K562 (cell line): Measurements from ENCODE around the gene MTARC2. TPM values are rescaled to one million over a fixed set of nuclear protein-coding genes. Genes with fewer than 3 reads are reported as not detected.

Experiments used
- BRD9 ChIP-seq: fragments of 450-650 bp; IDR thresholded peaks from 2 replicates; pipeline ENCODE4 v1.6.1; 2018; ENCODE audit warnings: low read depth; ENCODE audit not compliant: partially characterized antibody
- CCAR2 ChIP-seq: fragments of 200-400 bp; formaldehyde crosslinking; IDR thresholded peaks from 2 replicates; pipeline ENCODE4 v1.6.1; 2017; ENCODE audit warnings: mild to moderate bottlenecking, low read depth, low read length
- ETS2 ChIP-seq: IDR thresholded peaks from 2 replicates; pipeline ENCODE4 v1.6.1; 2016; ENCODE audit warnings: borderline replicate concordance, missing genetic modification characterization, mild to moderate bottlenecking, moderate library complexity, missing compliant biosample characterization; ENCODE audit not compliant: poor library complexity, severe bottlenecking
- FIP1L1 ChIP-seq: fragments of 200-400 bp; formaldehyde crosslinking; IDR thresholded peaks from 2 replicates; pipeline ENCODE4 v1.6.1; 2018; ENCODE audit warnings: mild to moderate bottlenecking, low read depth, low read length; ENCODE audit not compliant: poor library complexity, severe bottlenecking
- HNRNPH1 ChIP-seq: fragments of 200-400 bp; formaldehyde crosslinking; optimal IDR thresholded peaks from 2 replicates; pipeline ENCODE3; 2017; ENCODE audit warnings: low read depth, mild to moderate bottlenecking, low read length, moderate library complexity
- PHF20 ChIP-seq: fragments of 450-650 bp; IDR thresholded peaks from 2 replicates; pipeline ENCODE4 v1.6.1; 2018; ENCODE audit not compliant: partially characterized antibody
- POU5F1 ChIP-seq: fragments of 150-350 bp; IDR thresholded peaks from 2 replicates; pipeline ENCODE4 v1.6.1; 2014; ENCODE audit warnings: borderline replicate concordance, low read length, low read depth, mild to moderate bottlenecking; ENCODE audit not compliant: partially characterized antibody
- PRMT5 ChIP-seq: sonication (generic); formaldehyde crosslinking; IDR thresholded peaks from 2 replicates; pipeline ENCODE4 v1.5.0; 2020; ENCODE audit warnings: missing genetic modification reagents
- SP1 ChIP-seq: sonication (generic); formaldehyde crosslinking; IDR thresholded peaks from 2 replicates; pipeline ENCODE4 v1.8.1; 2022; ENCODE audit warnings: mild to moderate bottlenecking, missing genetic modification reagents
- SRSF1 ChIP-seq: fragments of 200-400 bp; formaldehyde crosslinking; IDR thresholded peaks from 2 replicates; pipeline ENCODE4 v1.6.1; 2017; ENCODE audit warnings: mild to moderate bottlenecking, low read depth, low read length, moderate library complexity
- TCF7 ChIP-seq: sonication (generic); IDR thresholded peaks from 2 replicates; pipeline ENCODE4 v1.6.1; 2016; ENCODE audit warnings: antibody characterized with exemption, borderline replicate concordance
- TRIM28 ChIP-seq: fragments of 450-650 bp; IDR thresholded peaks from 2 replicates; pipeline ENCODE4 v1.6.1; 2017
- ZNF436 ChIP-seq: fragments of 250-450, 450-650 bp; sonication (Bioruptor Pico); formaldehyde crosslinking; IDR thresholded peaks from 2 replicates; pipeline ENCODE4 v1.7.0; 2020; ENCODE audit warnings: mild to moderate bottlenecking
- ZNF644 ChIP-seq: fragments of 200-800 bp; sonication (Bioruptor generic); IDR thresholded peaks from 2 replicates; pipeline ENCODE4 v1.6.1; 2016; ENCODE audit warnings: low read depth, missing genetic modification characterization, missing compliant biosample characterization
- polyA plus RNA-seq, 8 experiments: library from polyadenylated mRNA; depleted of rRNA in 4 of 8; stranded (reverse) in 5 of 8; unstranded in 3 of 8; fragments of >200 nt; fragmentation: Nextera tagmentation in 2 of 8; fragmentation: Illumina TruSeq in 1 of 8; extraction: Ambion mirVana in 2 of 8; extraction: Trizol in 1 of 8; gene quantifications; 2 replicates each; pipeline versions ENCODE4 v1.2.1 to v1.2.3, GENCODE V29; 2011 to 2014; ENCODE audit warnings: inconsistent platforms in 1 of 8, missing spikeins in 1 of 8
- total RNA-seq, 7 experiments: library from RNA; depleted of rRNA in 6 of 7; stranded (reverse); fragments of >200 nt in 6 of 7; fragmentation: Illumina TruSeq in 2 of 7; extraction: Trizol in 2 of 7; gene quantifications; 2 replicates each; pipeline versions ENCODE4 v1.2.1 to v1.2.3, GENCODE V29; 2011 to 2021; ENCODE audit warnings: low replicate concordance in 1 of 7
- TF ChIP-seq, protein P1 (sequence below): fragments of 250-450 bp; sonication (Bioruptor Pico); IDR thresholded peaks from 2 replicates; pipeline ENCODE4 v1.5.1; 2021; ENCODE audit warnings: mild to moderate bottlenecking
- TF ChIP-seq, protein P2 (sequence below): fragments of 450-650 bp; IDR thresholded peaks from 2 replicates; pipeline ENCODE4 v1.6.1; 2017; ENCODE audit warnings: antibody characterized with exemption, mild to moderate bottlenecking
- TF ChIP-seq, protein P3 (sequence below), 2 experiments: IDR thresholded peaks; 2 replicates each; pipeline ENCODE4 v1.6.1; 2012; ENCODE audit warnings: improper control_type of control experiment in 2 of 2, low read depth in 2 of 2, low read length in 2 of 2, borderline replicate concordance in 1 of 2
- TF ChIP-seq, protein P4 (sequence below): IDR thresholded peaks from 2 replicates; pipeline ENCODE4 v1.6.1; 2014; ENCODE audit warnings: antibody characterized with exemption

Gene MTARC2
- total and polyA plus RNA-seq, 9 of the 15 experiments (the other 6 are each of a cell fraction or from before 2014, with no cell fraction given): 0.03 to 0.35 TPM; not detected in 7

DNA sequence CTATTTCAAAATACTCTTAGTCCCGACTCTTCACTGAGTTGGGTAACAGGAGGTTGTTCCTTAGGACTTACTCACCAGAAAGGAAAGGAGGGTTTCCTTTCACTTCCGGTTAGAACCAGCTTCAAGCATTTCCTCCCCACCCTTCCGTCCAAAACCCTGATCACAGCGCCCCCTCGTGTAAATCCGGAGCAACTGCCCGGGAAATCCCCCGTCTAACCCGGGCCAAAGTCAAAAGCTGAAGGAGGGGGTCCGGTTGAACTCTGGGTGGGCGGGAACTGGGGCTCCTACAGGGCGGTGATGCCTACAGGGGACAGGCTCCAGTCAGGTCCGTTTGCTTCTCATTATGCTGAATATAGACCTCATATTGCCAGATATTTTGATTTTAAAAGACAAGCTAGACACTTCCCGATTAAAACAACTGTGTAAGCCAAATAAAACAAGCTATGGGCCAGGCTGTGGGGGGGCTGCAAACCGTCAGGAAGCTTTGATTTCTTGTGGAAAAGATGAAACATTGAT lies 15.0 kb upstream of the MTARC2 start (continued):
- TF ChIP-seq, protein P1, sequence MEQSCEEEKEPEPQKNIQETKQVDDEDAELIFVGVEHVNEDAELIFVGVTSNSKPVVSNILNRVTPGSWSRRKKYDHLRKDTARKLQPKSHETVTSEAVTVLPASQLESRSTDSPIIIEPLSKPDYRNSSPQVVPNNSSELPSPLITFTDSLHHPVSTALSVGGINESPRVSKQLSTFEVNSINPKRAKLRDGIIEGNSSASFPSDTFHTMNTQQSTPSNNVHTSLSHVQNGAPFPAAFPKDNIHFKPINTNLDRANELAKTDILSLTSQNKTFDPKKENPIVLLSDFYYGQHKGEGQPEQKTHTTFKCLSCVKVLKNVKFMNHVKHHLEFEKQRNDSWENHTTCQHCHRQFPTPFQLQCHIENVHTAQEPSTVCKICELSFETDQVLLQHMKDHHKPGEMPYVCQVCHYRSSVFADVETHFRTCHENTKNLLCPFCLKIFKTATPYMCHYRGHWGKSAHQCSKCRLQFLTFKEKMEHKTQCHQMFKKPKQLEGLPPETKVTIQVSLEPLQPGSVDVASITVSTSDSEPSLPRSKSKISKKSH (CRISPR knock-in tag): no peak
- TF ChIP-seq FIP1L1 (no peak), SP1 (CRISPR knock-in tag) (no peak), BRD9 (no peak), TCF7 (0 out of 2 replicates have a peak, but pooled peaks have one; percentile 23), ZNF644 (tag) (no peak), ETS2 (no peak), CCAR2 (no peak), PHF20 (peak; percentile 9), ZNF436 (no peak), TRIM28 (no peak), POU5F1 (no peak), PRMT5 (CRISPR knock-in tag) (no peak), SRSF1 (no peak), HNRNPH1 (no peak)
- TF ChIP-seq, protein P2, sequence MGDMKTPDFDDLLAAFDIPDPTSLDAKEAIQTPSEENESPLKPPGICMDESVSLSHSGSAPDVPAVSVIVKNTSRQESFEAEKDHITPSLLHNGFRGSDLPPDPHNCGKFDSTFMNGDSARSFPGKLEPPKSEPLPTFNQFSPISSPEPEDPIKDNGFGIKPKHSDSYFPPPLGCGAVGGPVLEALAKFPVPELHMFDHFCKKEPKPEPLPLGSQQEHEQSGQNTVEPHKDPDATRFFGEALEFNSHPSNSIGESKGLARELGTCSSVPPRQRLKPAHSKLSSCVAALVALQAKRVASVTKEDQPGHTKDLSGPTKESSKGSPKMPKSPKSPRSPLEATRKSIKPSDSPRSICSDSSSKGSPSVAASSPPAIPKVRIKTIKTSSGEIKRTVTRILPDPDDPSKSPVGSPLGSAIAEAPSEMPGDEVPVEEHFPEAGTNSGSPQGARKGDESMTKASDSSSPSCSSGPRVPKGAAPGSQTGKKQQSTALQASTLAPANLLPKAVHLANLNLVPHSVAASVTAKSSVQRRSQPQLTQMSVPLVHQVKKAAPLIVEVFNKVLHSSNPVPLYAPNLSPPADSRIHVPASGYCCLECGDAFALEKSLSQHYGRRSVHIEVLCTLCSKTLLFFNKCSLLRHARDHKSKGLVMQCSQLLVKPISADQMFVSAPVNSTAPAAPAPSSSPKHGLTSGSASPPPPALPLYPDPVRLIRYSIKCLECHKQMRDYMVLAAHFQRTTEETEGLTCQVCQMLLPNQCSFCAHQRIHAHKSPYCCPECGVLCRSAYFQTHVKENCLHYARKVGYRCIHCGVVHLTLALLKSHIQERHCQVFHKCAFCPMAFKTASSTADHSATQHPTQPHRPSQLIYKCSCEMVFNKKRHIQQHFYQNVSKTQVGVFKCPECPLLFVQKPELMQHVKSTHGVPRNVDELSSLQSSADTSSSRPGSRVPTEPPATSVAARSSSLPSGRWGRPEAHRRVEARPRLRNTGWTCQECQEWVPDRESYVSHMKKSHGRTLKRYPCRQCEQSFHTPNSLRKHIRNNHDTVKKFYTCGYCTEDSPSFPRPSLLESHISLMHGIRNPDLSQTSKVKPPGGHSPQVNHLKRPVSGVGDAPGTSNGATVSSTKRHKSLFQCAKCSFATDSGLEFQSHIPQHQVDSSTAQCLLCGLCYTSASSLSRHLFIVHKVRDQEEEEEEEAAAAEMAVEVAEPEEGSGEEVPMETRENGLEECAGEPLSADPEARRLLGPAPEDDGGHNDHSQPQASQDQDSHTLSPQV: no peak
- TF ChIP-seq, protein P3, sequence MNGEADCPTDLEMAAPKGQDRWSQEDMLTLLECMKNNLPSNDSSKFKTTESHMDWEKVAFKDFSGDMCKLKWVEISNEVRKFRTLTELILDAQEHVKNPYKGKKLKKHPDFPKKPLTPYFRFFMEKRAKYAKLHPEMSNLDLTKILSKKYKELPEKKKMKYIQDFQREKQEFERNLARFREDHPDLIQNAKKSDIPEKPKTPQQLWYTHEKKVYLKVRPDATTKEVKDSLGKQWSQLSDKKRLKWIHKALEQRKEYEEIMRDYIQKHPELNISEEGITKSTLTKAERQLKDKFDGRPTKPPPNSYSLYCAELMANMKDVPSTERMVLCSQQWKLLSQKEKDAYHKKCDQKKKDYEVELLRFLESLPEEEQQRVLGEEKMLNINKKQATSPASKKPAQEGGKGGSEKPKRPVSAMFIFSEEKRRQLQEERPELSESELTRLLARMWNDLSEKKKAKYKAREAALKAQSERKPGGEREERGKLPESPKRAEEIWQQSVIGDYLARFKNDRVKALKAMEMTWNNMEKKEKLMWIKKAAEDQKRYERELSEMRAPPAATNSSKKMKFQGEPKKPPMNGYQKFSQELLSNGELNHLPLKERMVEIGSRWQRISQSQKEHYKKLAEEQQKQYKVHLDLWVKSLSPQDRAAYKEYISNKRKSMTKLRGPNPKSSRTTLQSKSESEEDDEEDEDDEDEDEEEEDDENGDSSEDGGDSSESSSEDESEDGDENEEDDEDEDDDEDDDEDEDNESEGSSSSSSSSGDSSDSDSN (IDR thresholded peaks at IDR 0.05; ENCODE audit: borderline replicate concordance in 1 of 2, low read depth in 2 of 2, low read length in 2 of 2): no peak
- TF ChIP-seq, protein P4, sequence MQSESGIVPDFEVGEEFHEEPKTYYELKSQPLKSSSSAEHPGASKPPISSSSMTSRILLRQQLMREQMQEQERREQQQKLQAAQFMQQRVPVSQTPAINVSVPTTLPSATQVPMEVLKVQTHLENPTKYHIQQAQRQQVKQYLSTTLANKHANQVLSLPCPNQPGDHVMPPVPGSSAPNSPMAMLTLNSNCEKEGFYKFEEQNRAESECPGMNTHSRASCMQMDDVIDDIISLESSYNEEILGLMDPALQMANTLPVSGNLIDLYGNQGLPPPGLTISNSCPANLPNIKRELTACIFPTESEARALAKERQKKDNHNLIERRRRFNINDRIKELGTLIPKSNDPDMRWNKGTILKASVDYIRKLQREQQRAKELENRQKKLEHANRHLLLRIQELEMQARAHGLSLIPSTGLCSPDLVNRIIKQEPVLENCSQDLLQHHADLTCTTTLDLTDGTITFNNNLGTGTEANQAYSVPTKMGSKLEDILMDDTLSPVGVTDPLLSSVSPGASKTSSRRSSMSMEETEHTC: no peak
